GM12878 (cell line): ENCODE results near the gene LRR1. TPM values are rescaled to one million over a fixed set of nuclear protein-coding genes. Genes with fewer than 3 reads are reported as not detected.

Source experiments
- ATAC-seq: fragments of 200-7000 bp; cut with Tn5 transposase; 3 replicates; pipeline ENCODE4 v1.9.1; 2020; ENCODE audit warnings: mild to moderate bottlenecking, moderate library complexity
- BruUV-seq: library from RNA; stranded (reverse); fragments of 400-500 nt; replicated peaks from 2 replicates; lab custom pipeline; 2021; lab: Mats Ljungman, UMichigan
- CTCF ChIA-PET: fragments of 300-600 bp; sonication (Branson Sonifier 250); formaldehyde crosslinking; extraction: SDS; loops from one replicate; lab custom pipeline; 2021; ENCODE audit warnings: inconsistent platforms; lab: Yijun Ruan, JAX
- POLR2A ChIA-PET: fragments of 350-600 bp; formaldehyde crosslinking; extraction: SDS; loops from one replicate; lab custom pipeline; 2021; ENCODE audit warnings: inconsistent platforms; lab: Charles Lee
- RAD21 ChIA-PET: fragments of 300-600 bp; sonication (Branson Sonifier 250); formaldehyde crosslinking; loops from one replicate; lab custom pipeline; 2023; ENCODE audit warnings: antibody characterized with exemption; ENCODE audit not compliant: unreplicated experiment; lab: Charles Lee
- SMC1A ChIA-PET: fragments of 300-600 bp; sonication (Branson Sonifier 250); formaldehyde crosslinking; loops from one replicate; lab custom pipeline; 2023; ENCODE audit not compliant: unreplicated experiment, uncharacterized antibody; lab: Charles Lee
- DNase-seq: peaks from one replicate; pipeline ENCODE4 v3.0.0-alpha.2; 2011; ENCODE audit warnings: low read depth, low spot score
- FAIRE-seq: peaks from 3 replicates; lab custom pipeline; 2011; peaks lifted over from hg19 to GRCh38; lab: Jason Lieb, UNC
- H2AFZ ChIP-seq: 2 replicates; pipeline ENCODE4 v1.6.0; 2011; ENCODE audit warnings: low read depth, low read length, control low read depth; ENCODE audit not compliant: control insufficient read depth
- H3K27ac ChIP-seq: 2 replicates; pipeline ENCODE4 v1.5.1; 2011; ENCODE audit warnings: control low read depth; ENCODE audit not compliant: control insufficient read depth, insufficient read depth
- H3K27me3 ChIP-seq, 2 experiments: replicated peaks in 1 of 2; 2 replicates each; pipeline versions ENCODE4 v1.6.0 to v1.6.1; 2011; ENCODE audit warnings: low read length in 1 of 2; ENCODE audit not compliant: control insufficient read depth in 2 of 2, insufficient read depth in 2 of 2
- H3K36me3 ChIP-seq, 2 experiments: 2 replicates each; pipeline ENCODE4 v1.5.1; 2011; ENCODE audit warnings: low read length in 1 of 2; ENCODE audit not compliant: control insufficient read depth in 2 of 2, insufficient read depth in 2 of 2
- H3K4me1 ChIP-seq: 2 replicates; pipeline ENCODE4 v1.6.1; 2011; ENCODE audit warnings: mild to moderate bottlenecking, low read length, moderate library complexity, mixed read lengths; ENCODE audit not compliant: control insufficient read depth, insufficient read depth
- H3K4me2 ChIP-seq: 2 replicates; pipeline ENCODE4 v1.6.0; 2011; ENCODE audit warnings: control low read depth; ENCODE audit not compliant: control insufficient read depth, insufficient read depth
- H3K4me3 ChIP-seq: fragments of 200-600 bp; sonication (generic); 2 replicates; pipeline ENCODE4 v1.5.1; 2016
- H3K79me2 ChIP-seq: 2 replicates; pipeline ENCODE4 v1.6.0; 2011; ENCODE audit warnings: low read length; ENCODE audit not compliant: control insufficient read depth, insufficient read depth
- H3K9ac ChIP-seq: 2 replicates; pipeline ENCODE4 v1.8.0; 2011; ENCODE audit warnings: low read length, control low read depth, mixed read lengths; ENCODE audit not compliant: control insufficient read depth, insufficient read depth
- H3K9me3 ChIP-seq: replicated peaks from 3 replicates; pipeline ENCODE4 v1.5.1; 2011; ENCODE audit warnings: mild to moderate bottlenecking, low read length; ENCODE audit not compliant: control insufficient read depth, insufficient read depth
- H4K20me1 ChIP-seq: 2 replicates; pipeline ENCODE4 v1.6.0; 2011; ENCODE audit not compliant: control insufficient read depth, insufficient read depth
- BRCA1 ChIP-seq: IDR thresholded peaks from 2 replicates; pipeline ENCODE4 v1.6.1; 2011; ENCODE audit warnings: low read depth, low read length, improper control_type of control experiment
- CBFB ChIP-seq: IDR thresholded peaks from 2 replicates; pipeline ENCODE4 v1.6.1; 2016; ENCODE audit warnings: antibody characterized with exemption, low read depth
- ESRRA ChIP-seq: IDR thresholded peaks from 2 replicates; pipeline ENCODE4 v1.6.1; 2012; ENCODE audit warnings: mild to moderate bottlenecking, low read length, improper control_type of control experiment
- IKZF1 ChIP-seq: fragments of 450-650 bp; conservative IDR thresholded peaks from 2 replicates; pipeline ENCODE4 v1.6.1; 2017; ENCODE audit warnings: antibody characterized with exemption, mild to moderate bottlenecking
- NFIC ChIP-seq: IDR thresholded peaks from 2 replicates; pipeline ENCODE4 v1.6.1; 2012; ENCODE audit warnings: low read depth, mild to moderate bottlenecking, inconsistent platforms, low read length, moderate library complexity
- POLR2A ChIP-seq: IDR thresholded peaks from 2 replicates; pipeline ENCODE4 v1.6.1; 2011; ENCODE audit warnings: low read depth, mild to moderate bottlenecking, low read length
- POLR2AphosphoS5 ChIP-seq: IDR thresholded peaks from 2 replicates; pipeline ENCODE4 v1.6.1; 2011; ENCODE audit warnings: mild to moderate bottlenecking, low read length, inconsistent platforms
- RELB ChIP-seq: fragments of 450-650 bp; IDR thresholded peaks from 2 replicates; pipeline ENCODE4 v1.6.1; 2017; ENCODE audit warnings: low read depth, mild to moderate bottlenecking, moderate library complexity
- SMAD5 ChIP-seq: IDR thresholded peaks from 2 replicates; pipeline ENCODE4 v1.6.1; 2016; ENCODE audit warnings: antibody characterized with exemption, low read depth
- SUZ12 ChIP-seq: fragments of 200-600 bp; sonication (generic); IDR thresholded peaks from one replicate; pipeline ENCODE4 v1.6.1; 2018; ENCODE audit warnings: antibody characterized with exemption, mild to moderate bottlenecking; ENCODE audit not compliant: unreplicated experiment
- ZBED1 ChIP-seq: IDR thresholded peaks from 2 replicates; pipeline ENCODE4 v1.6.1; 2016; ENCODE audit warnings: borderline replicate concordance
- ZBTB33 ChIP-seq: fragments of 450-650 bp; IDR thresholded peaks from 2 replicates; pipeline ENCODE4 v1.6.1; 2017; ENCODE audit warnings: mild to moderate bottlenecking
- WGBS: methylation state at CpG from one replicate; pipeline ENCODE4 v1.1.6; 2016; ENCODE audit warnings: low lambda C conversion rate; ENCODE audit not compliant: insufficient replicate concordance, insufficient coverage; ENCODE audit errors: missing lambda C conversion rate; 5-methylcytosine and 5-hydroxymethylcytosine counted together
- in situ Hi-C: fragments of 300-500 bp; cut with MboI; formaldehyde crosslinking; loops from 9 replicates; pipeline ENCODE4 v1.14.3; 2018; ENCODE audit warnings: mixed read lengths
- intact Hi-C: fragments of 100-400 bp; cut with micrococcal nuclease; formaldehyde crosslinking; loops from one replicate; pipeline ENCODE4 v1.14.2; 2022; ENCODE audit not compliant: unreplicated experiment
- polyA plus RNA-seq, 11 experiments: library from polyadenylated mRNA; depleted of rRNA in 4 of 11; unstranded in 6 of 11; stranded (reverse) in 5 of 11; fragments of >200 nt; fragmentation: Nextera tagmentation in 4 of 11; fragmentation: Illumina TruSeq in 1 of 11; extraction: Ambion mirVana in 4 of 11; extraction: Trizol in 1 of 11; gene quantifications; 1 replicate in 1 of 11; 2 replicates in 10 of 11; pipeline versions ENCODE4 v1.2.1 to v1.2.3, GENCODE V29; 2011 to 2016; ENCODE audit warnings: inconsistent platforms in 2 of 11, missing spikeins in 2 of 11, low read depth in 1 of 11
- total RNA-seq, 4 experiments: library from RNA; depleted of rRNA in 3 of 4; stranded (reverse); fragments of >200 nt in 3 of 4; fragmentation: Illumina TruSeq in 1 of 4; extraction: Trizol in 1 of 4; gene quantifications; 2 replicates each; pipeline versions ENCODE4 v1.2.1 to v1.2.3, GENCODE V29; 2013 to 2021

The LRR1 gene
- total and polyA plus RNA-seq, 10 of the 15 experiments (the other 5 are each of a cell fraction or from before 2014, with no cell fraction given) = 36.9 to 110 (median 53.1) TPM

DNA sequence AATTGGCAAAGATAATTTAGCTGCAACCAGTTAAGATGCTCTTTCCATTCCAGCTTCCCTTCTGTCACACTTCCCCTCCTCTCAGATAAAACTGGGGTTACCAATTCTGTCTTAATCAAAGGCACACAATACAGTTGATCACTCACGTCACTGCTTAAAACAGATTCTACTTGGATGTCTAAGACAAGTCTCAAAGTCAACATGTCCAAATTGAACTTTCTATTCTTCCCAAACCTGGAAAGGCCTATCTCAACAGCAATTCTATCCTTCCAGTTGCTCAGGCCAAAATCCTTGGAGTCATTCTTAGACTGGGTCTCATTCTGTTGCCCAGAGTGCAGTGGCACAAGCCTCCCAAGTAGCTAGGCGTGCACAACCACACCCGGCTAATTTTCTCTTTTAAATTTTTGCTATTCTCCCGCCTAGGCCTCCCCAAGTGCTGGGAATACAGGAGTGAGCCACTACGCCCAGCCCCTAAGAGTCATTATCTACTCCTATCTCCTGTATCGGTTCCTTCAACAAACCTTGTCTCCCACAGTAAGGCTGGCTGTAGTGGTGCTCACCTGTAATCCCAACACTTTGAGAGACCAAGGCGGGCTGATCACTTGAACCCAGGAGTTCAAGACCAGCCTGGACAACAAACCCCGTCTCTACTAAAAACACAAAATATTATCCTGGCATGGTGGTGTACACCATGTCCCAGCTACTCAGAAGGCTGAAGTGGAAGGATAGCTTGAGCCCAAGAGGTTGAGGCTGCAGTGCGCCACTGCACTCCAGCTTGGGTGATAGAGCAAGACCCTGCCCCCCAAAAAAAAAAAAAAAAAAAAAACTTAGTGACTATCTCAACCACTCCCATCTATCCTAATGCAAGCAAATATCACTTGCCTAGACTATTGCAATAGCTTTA is 17.3 kb upstream of the LRR1 start:
- ATAC-seq (no peak), FAIRE-seq (no peak), DNase-seq (no peak)
- Histone ChIP-seq H3K79me2 (peaks cover 62% of the 10 kb centered on the region), H2AFZ (no peak overlapping the region), H4K20me1 (peaks cover 4% of the 10 kb centered on the region; the same call in 1 of the 2 replicates), H3K4me3 (no peak overlapping the region), H3K4me1 (no peaks in the 10 kb centered on the region), H3K4me2 (no peak overlapping the region), H3K27me3 (no peaks in the 10 kb centered on the region), H3K36me3 (peaks cover 4 to 25% of the 10 kb centered on the region in 2 experiments), H3K9ac (no peak overlapping the region), H3K9me3 (no peaks in the 10 kb centered on the region), H3K27ac (no peak overlapping the region)
- TF ChIP-seq ESRRA = no peak
- peak; percentile 58; the same call in 1 of the 2 replicates for TF ChIP-seq POLR2AphosphoS5
- no peak for TF ChIP-seq ZBTB33
- TF ChIP-seq ZBED1 = 0 out of 2 replicates have a peak, but pooled peaks have one; percentile 46
- no peak for TF ChIP-seq RELB
- TF ChIP-seq CBFB = 0 out of 2 replicates have a peak, but pooled peaks have one; percentile 29
- TF ChIP-seq IKZF1 = no peak
- 0 out of 2 replicates have a peak, but pooled peaks have one; percentile 39 for TF ChIP-seq POLR2A
- TF ChIP-seq SMAD5 = 0 out of 2 replicates have a peak, but pooled peaks have one; percentile 9
- peak; percentile 26; the same call in 1 of the 2 replicates for TF ChIP-seq NFIC
- no peak for TF ChIP-seq SUZ12
- no peak for TF ChIP-seq BRCA1
- WGBS = 90% methylated on average over 9 of the region's 9 CpGs
- ChIA-PET CTCF (interaction anchor here (0.9 to 1.7 kb wide), 3 partner anchors 83 to 120 kb away, joined by 3 to 5 read pairs (median 3); no protein-coding TSS in a partner anchor), RAD21 (interaction anchor here (1.2 kb wide), 1 partner anchor 43 kb away, joined by 3 read pairs; no protein-coding TSS in a partner anchor), POLR2A (interaction anchor here (0.6 to 1.3 kb wide), 4 partner anchors 15 to 44 kb away, joined by 3 to 5 read pairs (median 4); partner anchors contain the start of genes MGAT2 and RPL36AL), SMC1A (no interaction called here)
- intact Hi-C loops (no loop called here), in situ Hi-C loops (no loop called here)
- BruUV-seq = no TSS peak
